ENCODE results near the gene KIZ.

KIZ gene

DNA sequence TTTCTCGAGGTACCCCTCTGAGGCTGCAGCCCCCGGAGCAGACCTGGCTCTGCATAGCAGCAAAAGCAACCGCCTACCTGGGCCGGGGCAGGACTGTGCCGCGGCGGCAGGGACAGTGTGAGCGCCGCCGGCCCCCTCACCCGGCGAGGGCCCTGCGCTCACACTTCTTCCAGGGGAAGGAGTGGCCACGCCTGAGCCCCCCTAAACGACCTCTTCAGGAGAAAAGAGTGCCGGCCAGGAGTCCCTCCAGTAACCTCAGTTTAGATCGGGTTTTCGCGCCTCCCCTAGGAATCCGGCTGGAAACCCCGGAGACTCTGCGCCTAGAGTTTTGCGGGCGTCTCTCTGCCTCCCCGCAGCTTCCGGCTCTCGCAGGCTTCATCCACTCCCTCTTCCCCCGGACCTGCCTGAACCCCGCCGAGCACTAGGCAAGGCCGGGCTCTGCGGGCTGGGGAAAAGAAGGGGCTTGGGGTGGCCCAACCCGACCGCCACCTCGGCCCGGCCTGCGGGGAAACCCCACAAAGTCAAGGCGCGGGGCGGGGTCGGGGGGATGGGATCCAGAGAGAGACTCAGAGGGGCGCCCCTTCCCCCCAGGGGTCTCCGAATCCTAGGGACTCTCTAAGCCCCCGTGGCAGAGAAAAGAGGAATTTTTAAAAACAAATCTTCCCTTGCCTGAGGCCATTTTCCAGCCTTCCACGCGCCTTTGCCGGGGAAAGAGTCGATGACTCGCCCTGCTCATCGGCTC lies 20.3 kb upstream of the KIZ start:
- no peak for DNase-seq

- no peak for DNase-seq
These were observed 19.5 kb upstream of the KIZ start, which contains the start of gene LINC00237 for GRCh38 chr20:21106171-21107017. TSS of gene LINC00237 (minus strand) at chr20:21106358.

- no peak for DNase-seq
These were observed 16.7 kb upstream of the KIZ start for GRCh38 chr20:21109144-21109543.

- DNase-seq, result no peak
These were observed 15.1 kb upstream of the KIZ start for GRCh38 chr20:21110811-21111210.

- DNase-seq, result no peak
These were observed 14.5 kb upstream of the KIZ start for GRCh38 chr20:21111416-21111815.

DNA sequence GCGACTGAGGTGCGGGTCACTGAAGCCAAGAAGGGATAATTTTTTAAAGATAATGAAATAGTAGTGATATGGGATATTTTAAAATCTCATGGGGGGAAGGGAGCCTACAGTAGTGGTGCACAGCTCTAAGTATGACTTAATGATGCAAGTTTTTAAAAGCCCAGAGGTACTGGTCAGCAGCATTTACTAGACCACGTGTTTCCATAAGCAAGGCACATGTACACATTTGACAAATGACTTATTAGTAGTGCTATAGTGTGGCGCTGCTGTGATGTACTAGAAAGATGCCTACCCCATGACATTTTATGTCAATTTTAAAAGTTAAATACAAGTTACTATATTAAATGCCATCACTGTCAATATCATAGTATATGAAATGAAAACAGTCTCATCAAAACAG lies 12.2 kb upstream of the KIZ start:
- no peak for DNase-seq

DNA sequence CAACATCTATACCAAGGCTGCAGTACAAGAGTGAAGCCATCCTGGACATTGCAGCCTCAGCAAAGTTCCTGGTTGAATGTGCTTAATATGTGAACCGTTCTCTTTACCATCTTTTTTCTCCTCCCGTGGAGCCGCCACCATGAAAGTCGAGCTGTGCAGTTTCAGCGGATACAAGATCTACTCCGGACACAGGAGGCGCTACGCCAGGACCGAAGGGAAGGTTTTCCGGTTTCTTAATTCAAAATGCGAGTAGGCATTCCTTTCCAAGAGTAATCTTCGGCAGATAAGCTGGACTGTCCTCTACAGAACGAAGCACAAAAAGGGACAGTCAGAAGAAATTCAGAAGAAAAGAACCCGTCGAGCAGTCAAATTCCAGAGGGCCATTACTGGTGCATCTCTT lies 11.3 kb upstream of the KIZ start:
- DNase-seq, result no peak

- no peak for DNase-seq
These were observed 8.4 kb upstream of the KIZ start for GRCh38 chr20:21117521-21117920.

DNA sequence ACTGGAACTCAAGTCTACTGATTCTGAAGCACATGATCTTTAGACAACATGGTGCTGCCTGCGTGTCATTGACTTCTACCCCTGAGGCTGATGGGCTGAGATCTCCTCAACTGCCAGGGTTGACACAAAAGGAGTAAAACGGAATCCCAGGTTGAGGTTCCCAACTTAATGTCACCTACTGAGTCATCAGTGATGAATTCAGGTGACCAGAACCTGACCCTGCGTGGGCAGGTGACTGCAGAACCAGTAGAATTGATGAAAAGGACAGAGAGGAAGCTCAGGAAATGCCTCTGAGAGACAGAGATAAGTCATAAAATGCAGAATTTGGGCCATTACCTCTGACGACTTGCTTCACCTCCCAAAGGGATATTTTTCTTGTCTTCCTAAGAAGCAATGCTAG lies 7.7 kb upstream of the KIZ start:
- DNase-seq, result no peak

DNA sequence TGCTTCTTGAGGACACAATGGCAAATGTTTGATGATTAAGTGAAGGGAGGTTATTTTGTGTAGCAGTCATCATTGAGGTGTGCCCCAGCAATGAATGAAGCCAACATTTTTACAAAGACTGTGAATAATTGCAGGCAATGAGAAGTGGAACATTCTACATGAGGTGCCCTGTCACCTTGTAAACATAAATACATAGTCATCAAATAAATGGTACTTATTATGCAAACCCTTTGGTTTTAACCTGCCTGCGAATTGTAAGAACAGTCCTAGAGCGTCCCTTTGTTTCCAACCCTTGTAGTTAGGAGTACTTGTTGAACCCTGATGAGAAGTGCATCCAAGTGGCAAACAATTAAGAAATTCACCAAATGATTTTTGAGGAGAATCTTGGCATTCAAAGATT lies 7.1 kb upstream of the KIZ start:
- no peak for DNase-seq

GRCh38 chr20:21124190-21124589 lies 1.7 kb upstream of the KIZ start:
- no peak for DNase-seq

- no peak for DNase-seq
These were observed 622 bp upstream of the KIZ start for GRCh38 chr20:21125072-21125848.

DNA sequence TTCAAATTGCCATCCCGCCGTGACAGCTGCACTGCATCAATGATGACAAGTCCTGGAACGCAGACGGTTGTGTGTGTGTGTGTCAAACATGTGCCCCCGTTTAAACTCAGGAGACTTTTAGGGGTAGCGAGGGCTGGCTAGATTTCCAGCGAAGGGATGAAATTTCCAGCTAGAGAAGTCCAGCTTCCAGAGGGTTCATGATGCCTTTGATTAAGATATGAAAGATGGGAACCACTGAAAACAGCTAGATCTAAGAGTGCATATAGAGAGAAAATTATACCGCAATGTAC lies 644 bp downstream of the KIZ start:
- no peak for DNase-seq

- no peak for DNase-seq
These were observed 1.5 kb downstream of the KIZ start for GRCh38 chr20:21127201-21127981.

DNA sequence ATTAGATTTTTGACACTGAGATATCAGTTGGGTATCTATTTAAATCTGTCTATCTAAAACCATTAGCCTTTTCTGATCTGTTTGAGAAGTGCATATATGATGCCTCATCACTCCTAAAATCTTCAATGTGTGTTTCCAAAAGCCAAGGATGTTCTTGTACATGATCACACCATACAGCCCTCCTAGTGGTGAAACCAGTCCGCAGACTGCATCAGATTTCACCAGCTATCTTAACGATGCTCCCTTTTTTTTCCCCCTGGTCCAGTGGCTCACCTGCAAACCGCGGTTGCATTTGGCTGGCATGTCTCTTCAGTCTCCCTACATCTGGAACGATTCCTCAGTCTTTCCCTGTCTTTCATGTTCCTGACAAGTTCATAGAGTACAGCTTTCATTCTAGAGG lies 4.0 kb downstream of the KIZ start:
- DNase-seq, result no peak

GRCh38 chr20:21133404-21133803 lies 7.5 kb downstream of the KIZ start:
- no peak for DNase-seq

DNA sequence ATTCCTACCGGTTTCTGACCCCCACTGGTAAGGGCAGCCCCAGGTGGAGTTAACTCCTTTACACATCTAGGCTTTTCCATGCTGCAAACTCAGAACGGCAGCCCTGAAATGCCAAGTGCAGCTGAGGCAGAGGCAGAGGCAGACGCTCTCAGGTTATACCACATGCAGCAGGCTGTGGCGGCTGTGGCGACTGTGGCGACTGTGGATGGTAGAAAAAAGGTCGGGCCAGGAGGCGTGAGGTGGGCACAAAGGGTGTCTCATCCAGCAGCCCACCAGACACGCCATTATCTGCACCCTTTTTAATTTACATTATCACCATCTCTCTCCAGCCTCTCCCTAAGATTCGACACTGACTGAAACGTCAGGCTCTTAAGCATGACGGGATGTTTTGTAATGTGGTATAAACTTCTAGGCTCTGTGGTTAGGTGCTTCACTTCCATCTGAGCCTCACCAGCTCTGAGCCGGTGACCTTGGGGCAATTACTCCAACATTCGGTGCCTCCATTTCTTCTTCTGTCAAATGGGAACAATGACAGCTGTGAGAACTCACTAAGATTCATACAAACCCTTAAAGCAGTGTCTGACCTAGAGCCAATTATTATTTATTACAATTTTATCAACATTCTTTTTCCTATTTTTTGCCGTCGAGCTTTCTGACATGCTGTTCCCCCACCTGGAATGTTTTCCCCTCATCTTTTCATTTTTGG lies 8.2 kb downstream of the KIZ start:
- DNase-seq, result no peak

DNA sequence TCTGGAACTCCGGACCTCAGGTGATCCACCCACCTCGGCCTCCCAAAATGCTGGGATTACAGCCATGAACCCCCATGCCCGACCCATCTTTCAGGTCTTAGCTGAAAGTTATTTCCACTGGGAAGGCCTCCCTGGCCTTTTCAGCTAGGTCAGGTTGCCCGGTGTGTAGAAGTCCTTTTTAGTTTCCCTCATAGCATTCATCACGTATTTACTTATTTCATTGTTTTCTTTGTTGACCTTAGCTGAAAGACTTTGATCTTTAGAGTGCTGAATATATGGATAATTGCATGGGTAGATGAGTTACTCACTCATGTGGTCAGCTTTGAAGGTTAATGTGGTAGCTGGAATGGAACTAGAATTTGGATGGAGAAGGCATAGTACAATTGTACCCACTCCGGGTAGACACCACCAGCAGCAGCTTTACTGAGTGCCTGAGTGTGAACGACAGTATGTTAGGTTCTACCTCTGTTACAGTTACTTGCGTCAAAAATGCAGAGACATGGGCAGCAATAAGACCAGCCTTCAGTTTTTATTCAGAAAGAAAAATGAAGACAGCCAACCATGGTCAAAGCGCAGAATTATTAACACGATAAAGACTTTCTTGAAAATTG lies 9.1 kb downstream of the KIZ start:
- DNase-seq, result no peak

- no peak for DNase-seq
These were observed 10.3 kb downstream of the KIZ start for GRCh38 chr20:21136015-21136732.

- DNase-seq, result no peak
These were observed 11.2 kb downstream of the KIZ start for GRCh38 chr20:21137078-21137477.

GRCh38 chr20:21139881-21140566 lies 14.1 kb downstream of the KIZ start:
- no peak for DNase-seq
